K562 (cell line): ENCODE results near the gene AMOTL1. TPM values are rescaled to one million over a fixed set of nuclear protein-coding genes. Genes with fewer than 3 reads are reported as not detected.

Experiments used
- ATAC-seq: fragments of 200-7000 bp; cut with Tn5 transposase; 3 replicates; pipeline ENCODE4 v1.9.1; 2020; ENCODE audit warnings: moderate library complexity
- BruUV-seq: library from RNA; stranded (reverse); fragments of 400-500 nt; replicated peaks from 2 replicates; lab custom pipeline; 2021; lab: Mats Ljungman, UMichigan
- CTCF ChIA-PET: fragments of 300-600 bp; formaldehyde crosslinking; extraction: SDS; loops from one replicate; lab custom pipeline; 2021; ENCODE audit warnings: low intra/inter-chr PET ratio; lab: Yijun Ruan, JAX
- POLR2A ChIA-PET: fragments of 300-600, 350-650 bp; sonication (Branson Sonifier 250); formaldehyde crosslinking; extraction: SDS; loops from one replicate; lab custom pipeline; 2021; ENCODE audit warnings: antibody characterized with exemption, inconsistent platforms; lab: Yijun Ruan, JAX
- DNase-seq, 4 experiments: peaks; one replicate each; pipeline versions ENCODE4 v3.0.0 to v3.0.0-alpha.2; 2011 to 2018; ENCODE audit warnings: low spot score in 3 of 4, mixed read lengths in 3 of 4; ENCODE audit errors: extremely low read depth in 1 of 4
- FAIRE-seq: peaks from 2 replicates; lab custom pipeline; 2011; peaks lifted over from hg19 to GRCh38; lab: Jason Lieb, UNC
- H2AFZ ChIP-seq: 2 replicates; pipeline ENCODE4 v1.6.0; 2011; ENCODE audit warnings: low read depth, low read length, control low read depth, inconsistent platforms
- H3K27ac ChIP-seq: fragments of 200-600 bp; 3 replicates; pipeline ENCODE4 v1.8.0; 2011; ENCODE audit warnings: low read depth, mild to moderate bottlenecking, control low read depth, inconsistent platforms, low read length, moderate library complexity, mixed read lengths; ENCODE audit errors: extremely low read depth
- H3K27me3 ChIP-seq, 2 experiments: fragments of 300-600 bp in 1 of 2; 2 replicates in 1 of 2; 3 replicates in 1 of 2; pipeline versions ENCODE4 v1.6.0 to v1.8.0; 2011; ENCODE audit warnings: inconsistent platforms in 2 of 2, low read length in 2 of 2, mild to moderate bottlenecking in 1 of 2, mixed read lengths in 1 of 2, moderate library complexity in 1 of 2; ENCODE audit not compliant: control insufficient read depth in 2 of 2, insufficient read depth in 2 of 2
- H3K36me3 ChIP-seq: fragments of 300-600 bp; 3 replicates; pipeline ENCODE4 v1.8.0; 2011; ENCODE audit warnings: mild to moderate bottlenecking, low read length, inconsistent platforms; ENCODE audit not compliant: control insufficient read depth, insufficient read depth
- H3K4me1 ChIP-seq, 2 experiments: fragments of 200-600 bp in 1 of 2; replicated peaks in 1 of 2; 2 replicates in 1 of 2; 3 replicates in 1 of 2; pipeline versions ENCODE4 v1.5.1 to v1.8.0; 2011; ENCODE audit warnings: inconsistent platforms in 2 of 2, low read length in 2 of 2, mild to moderate bottlenecking in 1 of 2, mixed read lengths in 1 of 2, moderate library complexity in 1 of 2; ENCODE audit not compliant: control insufficient read depth in 2 of 2, insufficient read depth in 2 of 2
- H3K4me2 ChIP-seq: 2 replicates; pipeline ENCODE4 v1.6.1; 2011; ENCODE audit warnings: low read length, control low read depth, inconsistent platforms, mixed read lengths; ENCODE audit not compliant: insufficient read depth
- H3K4me3 ChIP-seq: fragments of 200-600 bp; sonication (generic), shearing (Covaris generic); 2 replicates; pipeline ENCODE4 v1.5.1; 2016; ENCODE audit warnings: control low read depth, inconsistent platforms
- H3K79me2 ChIP-seq: fragments of 200-600 bp; 3 replicates; pipeline ENCODE4 v1.8.0; 2011; ENCODE audit warnings: low read length, inconsistent platforms; ENCODE audit not compliant: control insufficient read depth, insufficient read depth
- H3K9ac ChIP-seq, 2 experiments: 2 replicates each; pipeline versions ENCODE4 v1.6.0 to v1.6.1; 2011; ENCODE audit warnings: low read depth in 2 of 2, low read length in 2 of 2, control low read depth in 1 of 2, inconsistent platforms in 1 of 2, mild to moderate bottlenecking in 1 of 2, mixed read lengths in 1 of 2; ENCODE audit not compliant: insufficient read depth in 1 of 2
- H3K9me1 ChIP-seq: one replicate; pipeline ENCODE4 v1.6.0; 2011; ENCODE audit warnings: inconsistent platforms, mild to moderate bottlenecking, low read length, moderate library complexity; ENCODE audit not compliant: control insufficient read depth, insufficient read depth
- H3K9me3 ChIP-seq: replicated peaks from 2 replicates; pipeline ENCODE4 v1.5.1; 2011; ENCODE audit warnings: low read depth, low read length, inconsistent platforms; ENCODE audit not compliant: control insufficient read depth, insufficient read depth
- H4K20me1 ChIP-seq: replicated peaks from 2 replicates; pipeline ENCODE4 v1.6.1; 2011; ENCODE audit warnings: low read length, inconsistent platforms, mixed read lengths; ENCODE audit not compliant: control insufficient read depth, insufficient read depth
- ESRRA ChIP-seq: fragments of 450-650 bp; IDR thresholded peaks from 2 replicates; pipeline ENCODE4 v1.6.1; 2014; ENCODE audit warnings: low read depth, mild to moderate bottlenecking, moderate library complexity, borderline replicate concordance
- GABPB2 ChIP-seq: fragments of 250-450 bp; sonication (Bioruptor Pico); conservative IDR thresholded peaks from 2 replicates; pipeline ENCODE4 v1.5.1; 2021; ENCODE audit warnings: mild to moderate bottlenecking
- HDAC3 ChIP-seq: fragments of 450-650 bp; IDR thresholded peaks from 2 replicates; pipeline ENCODE4 v1.6.1; 2018; ENCODE audit warnings: borderline replicate concordance, mild to moderate bottlenecking, moderate library complexity; ENCODE audit not compliant: partially characterized antibody
- MAFF ChIP-seq: IDR thresholded peaks from 2 replicates; pipeline ENCODE4 v1.6.1; 2012; ENCODE audit warnings: low read length, improper control_type of control experiment
- MEIS2 ChIP-seq: fragments of 450-650 bp; IDR thresholded peaks from 2 replicates; pipeline ENCODE4 v1.6.1; 2014; ENCODE audit warnings: mild to moderate bottlenecking; ENCODE audit not compliant: partially characterized antibody
- NFE2L1 ChIP-seq: fragments of 450-650 bp; IDR thresholded peaks from 2 replicates; pipeline ENCODE4 v1.6.1; 2016; ENCODE audit warnings: missing genetic modification characterization, low read depth, mild to moderate bottlenecking, missing compliant biosample characterization, moderate library complexity, borderline replicate concordance
- POU5F1 ChIP-seq: fragments of 150-350 bp; IDR thresholded peaks from 2 replicates; pipeline ENCODE4 v1.6.1; 2014; ENCODE audit warnings: borderline replicate concordance, low read length, low read depth, mild to moderate bottlenecking; ENCODE audit not compliant: partially characterized antibody
- RBM25 ChIP-seq: fragments of 200-400 bp; formaldehyde crosslinking; IDR thresholded peaks from 2 replicates; pipeline ENCODE4 v1.6.1; 2018; ENCODE audit warnings: low read length, low read depth, moderate library complexity; ENCODE audit not compliant: severe bottlenecking
- RUNX1 ChIP-seq: sonication (generic); IDR thresholded peaks from 2 replicates; pipeline ENCODE4 v1.6.1; 2016; ENCODE audit warnings: antibody characterized with exemption, low read depth
- SMARCA5 ChIP-seq: fragments of 450-650 bp; IDR thresholded peaks from 2 replicates; pipeline ENCODE4 v1.6.1; 2016
- SRSF3 ChIP-seq: fragments of 200-400 bp; formaldehyde crosslinking; IDR thresholded peaks from 2 replicates; pipeline ENCODE4 v1.6.1; 2016; ENCODE audit warnings: mild to moderate bottlenecking, low read length, moderate library complexity; ENCODE audit not compliant: insufficient read depth
- STAG1 ChIP-seq: sonication (generic); formaldehyde crosslinking; IDR thresholded peaks from 2 replicates; pipeline ENCODE4 v1.5.0; 2020; ENCODE audit warnings: missing genetic modification reagents, borderline replicate concordance
- ZNF408 ChIP-seq: fragments of 250-450 bp; sonication (Bioruptor Pico); IDR thresholded peaks from 2 replicates; pipeline ENCODE4 v1.4.0; 2020; ENCODE audit warnings: low read depth, mild to moderate bottlenecking, moderate library complexity
- ZNF77 ChIP-seq: fragments of 250-450 bp; sonication (Bioruptor Pico); IDR thresholded peaks from 2 replicates; pipeline ENCODE4 v1.5.0; 2020
- ZNF785 ChIP-seq: fragments of 250-450 bp; sonication (Bioruptor Pico); IDR thresholded peaks from 2 replicates; pipeline ENCODE4 v1.4.0; 2020; ENCODE audit warnings: mild to moderate bottlenecking
- WGBS: fragments of 100-300 bp; shearing (Covaris generic); methylation state at CpG from one replicate; pipeline ENCODE4 v1.1.6; 2016; ENCODE audit warnings: low coverage, mixed read lengths; ENCODE audit not compliant: insufficient coverage; ENCODE audit errors: missing lambda C conversion rate; 5-methylcytosine and 5-hydroxymethylcytosine counted together
- in situ Hi-C: fragments of 300-500 bp; cut with MboI; formaldehyde crosslinking; loops from 4 replicates; pipeline ENCODE4 v1.15.0; 2018; ENCODE audit warnings: inconsistent platforms, mixed read lengths
- intact Hi-C: fragments of 100-400 bp; cut with micrococcal nuclease; formaldehyde crosslinking; loops from 2 replicates; pipeline ENCODE4 v1.14.2; 2022
- polyA plus RNA-seq, 8 experiments: library from polyadenylated mRNA; depleted of rRNA in 4 of 8; stranded (reverse) in 5 of 8; unstranded in 3 of 8; fragments of >200 nt; fragmentation: Nextera tagmentation in 2 of 8; fragmentation: Illumina TruSeq in 1 of 8; extraction: Ambion mirVana in 2 of 8; extraction: Trizol in 1 of 8; gene quantifications; 2 replicates each; pipeline versions ENCODE4 v1.2.1 to v1.2.3, GENCODE V29; 2011 to 2014; ENCODE audit warnings: inconsistent platforms in 1 of 8, missing spikeins in 1 of 8
- total RNA-seq, 7 experiments: library from RNA; depleted of rRNA in 6 of 7; stranded (reverse); fragments of >200 nt in 6 of 7; fragmentation: Illumina TruSeq in 2 of 7; extraction: Trizol in 2 of 7; gene quantifications; 2 replicates each; pipeline versions ENCODE4 v1.2.1 to v1.2.3, GENCODE V29; 2011 to 2021; ENCODE audit warnings: low replicate concordance in 1 of 7
- TF ChIP-seq, protein P1 (sequence below): IDR thresholded peaks from 3 replicates; pipeline ENCODE4 v1.6.1; 2011; ENCODE audit warnings: borderline replicate concordance, mild to moderate bottlenecking, moderate library complexity; ENCODE audit not compliant: insufficient read length; ENCODE audit errors: extremely low read depth
- TF ChIP-seq, protein P2 (sequence below): sonication (generic); formaldehyde crosslinking; IDR thresholded peaks from 2 replicates; pipeline ENCODE4 v1.8.0; 2022; ENCODE audit warnings: missing genetic modification reagents, mild to moderate bottlenecking, borderline replicate concordance
- TF ChIP-seq, protein P3 (sequence below): fragments of 450-650 bp; IDR thresholded peaks from 2 replicates; pipeline ENCODE4 v1.6.1; 2014; ENCODE audit warnings: low read depth, mild to moderate bottlenecking, moderate library complexity, borderline replicate concordance

Gene AMOTL1
- total and polyA plus RNA-seq, 9 of the 15 experiments (the other 6 are each of a cell fraction or from before 2014, with no cell fraction given): 4.0 to 35.4 (median 14.0) TPM

DNA sequence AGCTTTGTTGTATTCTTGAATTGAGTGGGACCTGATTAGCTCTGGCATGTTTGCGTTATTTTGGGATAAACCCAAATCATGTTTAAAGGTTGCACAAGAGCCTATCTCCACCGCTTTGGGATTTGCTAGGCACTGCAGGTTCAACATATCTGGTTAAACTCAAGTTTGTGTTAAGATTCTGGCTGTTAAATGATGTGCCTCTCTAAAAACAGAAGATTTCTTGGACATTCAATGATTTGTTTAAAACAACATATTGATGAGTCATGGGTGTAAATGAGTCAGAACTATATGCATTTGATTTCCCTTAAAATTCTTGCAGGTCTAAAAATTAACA is 67.4 kb downstream of the AMOTL1 start:
- Histone ChIP-seq H3K79me2 (no peaks in the 10 kb centered on the region), H3K36me3 (peaks cover 58% of the 10 kb centered on the region; the same call in 2 of the 3 replicates), H3K9me3 (no peaks in the 10 kb centered on the region), H3K9ac (no peak overlapping the region), H4K20me1 (no peaks in the 10 kb centered on the region), H3K27ac (no peak overlapping the region), H3K27me3 (no peaks in the 10 kb centered on the region), H3K4me1 (no peaks in the 10 kb centered on the region), H2AFZ (no peak overlapping the region), H3K9me1 (no peaks in the 10 kb centered on the region), H3K4me2 (no peak overlapping the region), H3K4me3 (no peak overlapping the region)
- 44% methylated on average over 2 of the region's 2 CpGs for WGBS
- ChIA-PET POLR2A (interaction anchor here (2.1 to 2.3 kb wide), 2 partner anchors 10 to 12 kb away, joined by 6 to 9 read pairs; no protein-coding TSS in a partner anchor), CTCF (no interaction called here)
- ATAC-seq: no peak
- BruUV-seq: no TSS peak
- no peak for DNase-seq
- intact Hi-C loops (no loop called here), in situ Hi-C loops (no loop called here)
- FAIRE-seq: no peak
- TF ChIP-seq GABPB2 (no peak), MAFF (peak; percentile 4; the same call in 1 of the 2 replicates), SMARCA5 (no peak), STAG1 (CRISPR knock-in tag) (no peak), RUNX1 (no peak), ESRRA (no peak), ZNF408 (CRISPR knock-in tag) (no peak), POU5F1 (no peak), SRSF3 (no peak), NFE2L1 (peak; percentile 62), ZNF785 (CRISPR knock-in tag) (no peak), ZNF77 (CRISPR knock-in tag) (no peak), HDAC3 (no peak), RBM25 (no peak), MEIS2 (no peak)
- TF ChIP-seq, protein P1, sequence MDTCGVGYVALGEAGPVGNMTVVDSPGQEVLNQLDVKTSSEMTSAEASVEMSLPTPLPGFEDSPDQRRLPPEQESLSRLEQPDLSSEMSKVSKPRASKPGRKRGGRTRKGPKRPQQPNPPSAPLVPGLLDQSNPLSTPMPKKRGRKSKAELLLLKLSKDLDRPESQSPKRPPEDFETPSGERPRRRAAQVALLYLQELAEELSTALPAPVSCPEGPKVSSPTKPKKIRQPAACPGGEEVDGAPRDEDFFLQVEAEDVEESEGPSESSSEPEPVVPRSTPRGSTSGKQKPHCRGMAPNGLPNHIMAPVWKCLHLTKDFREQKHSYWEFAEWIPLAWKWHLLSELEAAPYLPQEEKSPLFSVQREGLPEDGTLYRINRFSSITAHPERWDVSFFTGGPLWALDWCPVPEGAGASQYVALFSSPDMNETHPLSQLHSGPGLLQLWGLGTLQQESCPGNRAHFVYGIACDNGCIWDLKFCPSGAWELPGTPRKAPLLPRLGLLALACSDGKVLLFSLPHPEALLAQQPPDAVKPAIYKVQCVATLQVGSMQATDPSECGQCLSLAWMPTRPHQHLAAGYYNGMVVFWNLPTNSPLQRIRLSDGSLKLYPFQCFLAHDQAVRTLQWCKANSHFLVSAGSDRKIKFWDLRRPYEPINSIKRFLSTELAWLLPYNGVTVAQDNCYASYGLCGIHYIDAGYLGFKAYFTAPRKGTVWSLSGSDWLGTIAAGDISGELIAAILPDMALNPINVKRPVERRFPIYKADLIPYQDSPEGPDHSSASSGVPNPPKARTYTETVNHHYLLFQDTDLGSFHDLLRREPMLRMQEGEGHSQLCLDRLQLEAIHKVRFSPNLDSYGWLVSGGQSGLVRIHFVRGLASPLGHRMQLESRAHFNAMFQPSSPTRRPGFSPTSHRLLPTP: no peak
- TF ChIP-seq, protein P2, sequence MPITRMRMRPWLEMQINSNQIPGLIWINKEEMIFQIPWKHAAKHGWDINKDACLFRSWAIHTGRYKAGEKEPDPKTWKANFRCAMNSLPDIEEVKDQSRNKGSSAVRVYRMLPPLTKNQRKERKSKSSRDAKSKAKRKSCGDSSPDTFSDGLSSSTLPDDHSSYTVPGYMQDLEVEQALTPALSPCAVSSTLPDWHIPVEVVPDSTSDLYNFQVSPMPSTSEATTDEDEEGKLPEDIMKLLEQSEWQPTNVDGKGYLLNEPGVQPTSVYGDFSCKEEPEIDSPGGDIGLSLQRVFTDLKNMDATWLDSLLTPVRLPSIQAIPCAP (CRISPR knock-in tag): no peak
- TF ChIP-seq, protein P3, sequence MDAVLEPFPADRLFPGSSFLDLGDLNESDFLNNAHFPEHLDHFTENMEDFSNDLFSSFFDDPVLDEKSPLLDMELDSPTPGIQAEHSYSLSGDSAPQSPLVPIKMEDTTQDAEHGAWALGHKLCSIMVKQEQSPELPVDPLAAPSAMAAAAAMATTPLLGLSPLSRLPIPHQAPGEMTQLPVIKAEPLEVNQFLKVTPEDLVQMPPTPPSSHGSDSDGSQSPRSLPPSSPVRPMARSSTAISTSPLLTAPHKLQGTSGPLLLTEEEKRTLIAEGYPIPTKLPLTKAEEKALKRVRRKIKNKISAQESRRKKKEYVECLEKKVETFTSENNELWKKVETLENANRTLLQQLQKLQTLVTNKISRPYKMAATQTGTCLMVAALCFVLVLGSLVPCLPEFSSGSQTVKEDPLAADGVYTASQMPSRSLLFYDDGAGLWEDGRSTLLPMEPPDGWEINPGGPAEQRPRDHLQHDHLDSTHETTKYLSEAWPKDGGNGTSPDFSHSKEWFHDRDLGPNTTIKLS: no peak
